Transverse colon (tissue), 3 donors: ENCODE measurements around the gene ECEL1.

Experiments
- POLR2A ChIP-seq: fragments of 450-650 bp; IDR thresholded peaks from one replicate; pipeline ENCODE4 v1.6.1; 2016; ENCODE audit warnings: antibody characterized with exemption, mild to moderate bottlenecking, moderate library complexity
- TF ChIP-seq, protein P1 (sequence below), 5 experiments: fragments of 200-600 bp in 3 of 5; fragments of 450-650 bp in 2 of 5; sonication (generic) in 3 of 5; IDR thresholded peaks; 1 replicate in 2 of 5; 2 replicates in 3 of 5; pipeline ENCODE4 v1.5.1; 2016 to 2017; ENCODE audit warnings: antibody characterized with exemption in 5 of 5, inconsistent platforms in 3 of 5, mild to moderate bottlenecking in 2 of 5, moderate library complexity in 1 of 5

- TF ChIP-seq, protein P1, sequence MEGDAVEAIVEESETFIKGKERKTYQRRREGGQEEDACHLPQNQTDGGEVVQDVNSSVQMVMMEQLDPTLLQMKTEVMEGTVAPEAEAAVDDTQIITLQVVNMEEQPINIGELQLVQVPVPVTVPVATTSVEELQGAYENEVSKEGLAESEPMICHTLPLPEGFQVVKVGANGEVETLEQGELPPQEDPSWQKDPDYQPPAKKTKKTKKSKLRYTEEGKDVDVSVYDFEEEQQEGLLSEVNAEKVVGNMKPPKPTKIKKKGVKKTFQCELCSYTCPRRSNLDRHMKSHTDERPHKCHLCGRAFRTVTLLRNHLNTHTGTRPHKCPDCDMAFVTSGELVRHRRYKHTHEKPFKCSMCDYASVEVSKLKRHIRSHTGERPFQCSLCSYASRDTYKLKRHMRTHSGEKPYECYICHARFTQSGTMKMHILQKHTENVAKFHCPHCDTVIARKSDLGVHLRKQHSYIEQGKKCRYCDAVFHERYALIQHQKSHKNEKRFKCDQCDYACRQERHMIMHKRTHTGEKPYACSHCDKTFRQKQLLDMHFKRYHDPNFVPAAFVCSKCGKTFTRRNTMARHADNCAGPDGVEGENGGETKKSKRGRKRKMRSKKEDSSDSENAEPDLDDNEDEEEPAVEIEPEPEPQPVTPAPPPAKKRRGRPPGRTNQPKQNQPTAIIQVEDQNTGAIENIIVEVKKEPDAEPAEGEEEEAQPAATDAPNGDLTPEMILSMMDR (IDR thresholded peaks at IDR 0.05): no peak
- TF ChIP-seq POLR2A: no peak
These were observed 35.7 kb upstream of the ECEL1 start for GRCh38 chr2:232523402-232523681.
